ENCODE measurements around the gene KIAA1549. TPM values are rescaled to one million over a fixed set of nuclear protein-coding genes. Genes with fewer than 3 reads are reported as not detected.

Gene KIAA1549
- total and polyA plus RNA-seq, 2 donors (not counting 1 experiment from before 2014, with no cell fraction given) = under 0.01 to 0.52 TPM

GRCh38 chr7:138866353-138866752 is 114.8 kb downstream of the KIAA1549 start:
- CTCF ChIA-PET = no interaction called here
- H4K20me1 ChIP-seq (ENCODE audit: control insufficient read depth, insufficient read depth, low read length, poor library complexity, severe bottlenecking) = no peaks in the 10 kb centered on the region
- H3K9ac ChIP-seq (ENCODE audit: low read length) = no peak overlapping the region
- H3K4me1 ChIP-seq (ENCODE audit: control insufficient read depth in 2 of 2, insufficient read depth in 2 of 2, low read length in 2 of 2) = no peaks in the 10 kb centered on the region
- whole genome bisulfite sequencing (ENCODE audit: insufficient coverage) = 94% methylated on average over 4 of the region's 9 CpGs
- ATAC-seq (ENCODE audit: low read depth) = no peak
- no peaks in the 10 kb centered on the region for H3K27me3 ChIP-seq (replicated peaks in 1 of 4; ENCODE audit: control extremely low read depth in 1 of 4, control insufficient read depth in 3 of 4, insufficient read depth in 4 of 4, low read length in 3 of 4)
- H3K4me3 Mint-ChIP-seq = no peak overlapping the region
- TF ChIP-seq, protein P1, sequence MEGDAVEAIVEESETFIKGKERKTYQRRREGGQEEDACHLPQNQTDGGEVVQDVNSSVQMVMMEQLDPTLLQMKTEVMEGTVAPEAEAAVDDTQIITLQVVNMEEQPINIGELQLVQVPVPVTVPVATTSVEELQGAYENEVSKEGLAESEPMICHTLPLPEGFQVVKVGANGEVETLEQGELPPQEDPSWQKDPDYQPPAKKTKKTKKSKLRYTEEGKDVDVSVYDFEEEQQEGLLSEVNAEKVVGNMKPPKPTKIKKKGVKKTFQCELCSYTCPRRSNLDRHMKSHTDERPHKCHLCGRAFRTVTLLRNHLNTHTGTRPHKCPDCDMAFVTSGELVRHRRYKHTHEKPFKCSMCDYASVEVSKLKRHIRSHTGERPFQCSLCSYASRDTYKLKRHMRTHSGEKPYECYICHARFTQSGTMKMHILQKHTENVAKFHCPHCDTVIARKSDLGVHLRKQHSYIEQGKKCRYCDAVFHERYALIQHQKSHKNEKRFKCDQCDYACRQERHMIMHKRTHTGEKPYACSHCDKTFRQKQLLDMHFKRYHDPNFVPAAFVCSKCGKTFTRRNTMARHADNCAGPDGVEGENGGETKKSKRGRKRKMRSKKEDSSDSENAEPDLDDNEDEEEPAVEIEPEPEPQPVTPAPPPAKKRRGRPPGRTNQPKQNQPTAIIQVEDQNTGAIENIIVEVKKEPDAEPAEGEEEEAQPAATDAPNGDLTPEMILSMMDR (IDR thresholded peaks at IDR 0.05) = no peak
- intact Hi-C loops (cut with micrococcal nuclease) = no loop called here
- no peaks in the 10 kb centered on the region for H3K9me3 Mint-ChIP-seq (ENCODE audit: insufficient read depth)
- H3K27ac ChIP-seq (ENCODE audit: low read length in 2 of 2) = no peak overlapping the region
- POLR2A ChIA-PET = no interaction called here
- no peaks in the 10 kb centered on the region for H3K36me3 ChIP-seq (replicated peaks in 1 of 2; ENCODE audit: control extremely low read depth in 1 of 2, control insufficient read depth in 1 of 2, extremely low read depth in 1 of 2, insufficient read depth in 2 of 2, low read length in 1 of 2)
- no peak for DNase-seq
- H3K27ac Mint-ChIP-seq = no peak overlapping the region
- H3K27me3 Mint-ChIP-seq = no peaks in the 10 kb centered on the region
- H3K9me3 ChIP-seq (ENCODE audit: control extremely low read depth in 1 of 3, control insufficient read depth in 2 of 3, insufficient read depth in 1 of 3, low read length in 2 of 3) = peaks cover 0 to 3% (median 0%) of the 10 kb centered on the region in 3 donors
- no peaks in the 10 kb centered on the region for H3K79me2 ChIP-seq (ENCODE audit: control insufficient read depth, insufficient read depth, low read length)
- no peak overlapping the region for H3K4me3 ChIP-seq (ENCODE audit: control extremely low read depth in 1 of 5, extremely low read depth in 1 of 5, insufficient read depth in 1 of 5, low read depth in 2 of 5, low read length in 4 of 5)
- H2AFZ ChIP-seq (ENCODE audit: insufficient read depth, low read depth, low read length, poor library complexity, severe bottlenecking) = peak overlapping the region; percentile 21
- no peaks in the 10 kb centered on the region for H3K4me1 Mint-ChIP-seq
- no peak overlapping the region for H3K4me2 ChIP-seq (replicated peaks; ENCODE audit: low read depth, low read length, poor library complexity, severe bottlenecking)

DNA sequence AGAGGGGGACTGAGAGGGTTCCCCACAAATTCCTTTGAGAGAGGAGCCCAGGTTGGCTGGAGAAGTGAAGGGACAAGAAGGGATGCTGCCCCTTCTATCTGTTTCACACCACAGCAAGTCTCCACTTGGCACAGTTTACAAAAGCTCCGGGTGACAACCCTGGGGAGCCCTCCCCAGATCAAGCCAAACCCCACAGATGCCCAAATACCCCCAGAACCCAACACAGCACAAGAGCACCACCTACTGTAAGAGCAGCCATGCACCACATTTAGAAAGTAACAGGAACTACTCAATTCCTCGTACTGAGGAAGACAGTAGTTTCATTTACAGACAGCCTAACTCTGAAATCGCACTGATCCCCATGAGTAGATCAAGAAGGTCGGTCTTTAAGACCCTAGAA is 115.3 kb downstream of the KIAA1549 start:
- Histone ChIP-seq H3K79me2 (ENCODE audit: control insufficient read depth, insufficient read depth, low read length) (no peaks in the 10 kb centered on the region), H3K9ac (ENCODE audit: low read length) (no peak overlapping the region), H3K36me3 (replicated peaks in 1 of 2; ENCODE audit: control extremely low read depth in 1 of 2, control insufficient read depth in 1 of 2, extremely low read depth in 1 of 2, insufficient read depth in 2 of 2, low read length in 1 of 2) (no peaks in the 10 kb centered on the region), H4K20me1 (ENCODE audit: control insufficient read depth, insufficient read depth, low read length, poor library complexity, severe bottlenecking) (no peaks in the 10 kb centered on the region), H3K4me2 (replicated peaks; ENCODE audit: low read depth, low read length, poor library complexity, severe bottlenecking) (no peak overlapping the region), H2AFZ (ENCODE audit: insufficient read depth, low read depth, low read length, poor library complexity, severe bottlenecking) (peak overlapping the region; percentile 21), H3K9me3 (ENCODE audit: control extremely low read depth in 1 of 3, control insufficient read depth in 2 of 3, insufficient read depth in 1 of 3, low read length in 2 of 3) (no peaks in the 10 kb centered on the region), H3K4me3 (ENCODE audit: control extremely low read depth in 1 of 5, extremely low read depth in 1 of 5, insufficient read depth in 1 of 5, low read depth in 2 of 5, low read length in 4 of 5) (no peak overlapping the region), H3K27me3 (replicated peaks in 1 of 4; ENCODE audit: control extremely low read depth in 1 of 4, control insufficient read depth in 3 of 4, insufficient read depth in 4 of 4, low read length in 3 of 4) (no peaks in the 10 kb centered on the region), H3K27ac (ENCODE audit: low read length in 2 of 2) (no peak overlapping the region), H3K4me1 (ENCODE audit: control insufficient read depth in 2 of 2, insufficient read depth in 2 of 2, low read length in 2 of 2) (no peaks in the 10 kb centered on the region)
- no peaks in the 10 kb centered on the region for H3K9me3 Mint-ChIP-seq (ENCODE audit: insufficient read depth)
- no peak for TF ChIP-seq EZH2 (IDR thresholded peaks at IDR 0.05; ENCODE audit: borderline replicate concordance, insufficient read depth, low read depth, low read length, poor library complexity, severe bottlenecking)
- TF ChIP-seq, protein P1 (IDR thresholded peaks at IDR 0.05) = peak; percentile 15
- POLR2A ChIA-PET = no interaction called here
- no peak for ATAC-seq (ENCODE audit: low read depth)
- 67% methylated on average over 1 of the region's 4 CpGs for WGBS (ENCODE audit: insufficient coverage)
- H3K27me3 Mint-ChIP-seq = no peaks in the 10 kb centered on the region
- H3K4me1 Mint-ChIP-seq = no peaks in the 10 kb centered on the region
- no peak overlapping the region for H3K4me3 Mint-ChIP-seq
- CTCF ChIA-PET = no interaction called here
- DNase-seq = no peak
- intact Hi-C loops (cut with micrococcal nuclease) = no loop called here
- H3K27ac Mint-ChIP-seq = no peak overlapping the region

Measured in B cell (primary cell).